Measurements from ENCODE around the gene MSTO1. TPM values are rescaled to one million over a fixed set of nuclear protein-coding genes. Genes with fewer than 3 reads are reported as not detected.
"Not testable (repeated sequence)": the region's sequence is repeated elsewhere in the genome, so short reads cannot be mapped to it uniquely, and the experiment has no call there.

Gene MSTO1
- total and polyA plus RNA-seq, 2 experiments from 2014 or later: 37.8 to 70.5 TPM

DNA sequence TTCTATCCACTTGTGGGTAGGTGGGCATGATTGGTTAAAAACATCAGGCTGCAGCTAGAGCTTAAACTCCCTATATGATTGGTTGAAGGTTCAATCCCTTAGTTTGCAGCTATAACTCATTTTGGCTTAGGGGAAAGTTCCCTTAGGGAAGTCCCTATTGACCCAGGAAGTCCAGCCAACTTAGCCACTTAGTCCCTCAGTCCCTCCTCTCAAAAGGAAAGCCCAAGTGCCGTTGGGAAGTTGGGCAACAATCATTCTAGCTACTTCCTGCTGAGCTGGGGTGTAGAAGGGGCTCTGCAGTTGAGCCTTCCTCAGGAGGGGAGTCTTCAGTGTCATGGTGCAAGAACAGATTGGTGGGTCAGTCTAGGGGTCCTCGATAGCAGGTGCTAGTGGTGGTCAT, 12.2 kb downstream of the MSTO1 start:
- Histone ChIP-seq H3K27ac (no peak overlapping the region), H3K36me3 (no peaks in the 10 kb centered on the region), H3K27me3 (no peaks in the 10 kb centered on the region), H3K9me3 (ENCODE audit: low read depth) (no peaks in the 10 kb centered on the region), H3K4me1 (ENCODE audit: low read depth) (no peaks in the 10 kb centered on the region), H3K4me3 (no peak overlapping the region)
- TF ChIP-seq, protein P1, sequence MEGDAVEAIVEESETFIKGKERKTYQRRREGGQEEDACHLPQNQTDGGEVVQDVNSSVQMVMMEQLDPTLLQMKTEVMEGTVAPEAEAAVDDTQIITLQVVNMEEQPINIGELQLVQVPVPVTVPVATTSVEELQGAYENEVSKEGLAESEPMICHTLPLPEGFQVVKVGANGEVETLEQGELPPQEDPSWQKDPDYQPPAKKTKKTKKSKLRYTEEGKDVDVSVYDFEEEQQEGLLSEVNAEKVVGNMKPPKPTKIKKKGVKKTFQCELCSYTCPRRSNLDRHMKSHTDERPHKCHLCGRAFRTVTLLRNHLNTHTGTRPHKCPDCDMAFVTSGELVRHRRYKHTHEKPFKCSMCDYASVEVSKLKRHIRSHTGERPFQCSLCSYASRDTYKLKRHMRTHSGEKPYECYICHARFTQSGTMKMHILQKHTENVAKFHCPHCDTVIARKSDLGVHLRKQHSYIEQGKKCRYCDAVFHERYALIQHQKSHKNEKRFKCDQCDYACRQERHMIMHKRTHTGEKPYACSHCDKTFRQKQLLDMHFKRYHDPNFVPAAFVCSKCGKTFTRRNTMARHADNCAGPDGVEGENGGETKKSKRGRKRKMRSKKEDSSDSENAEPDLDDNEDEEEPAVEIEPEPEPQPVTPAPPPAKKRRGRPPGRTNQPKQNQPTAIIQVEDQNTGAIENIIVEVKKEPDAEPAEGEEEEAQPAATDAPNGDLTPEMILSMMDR (IDR thresholded peaks at IDR 0.05; ENCODE audit: low read depth, low read length): no peak
- no peak for DNase-seq (ENCODE audit: low read depth in 1 of 2, low spot score in 1 of 2)

DNA sequence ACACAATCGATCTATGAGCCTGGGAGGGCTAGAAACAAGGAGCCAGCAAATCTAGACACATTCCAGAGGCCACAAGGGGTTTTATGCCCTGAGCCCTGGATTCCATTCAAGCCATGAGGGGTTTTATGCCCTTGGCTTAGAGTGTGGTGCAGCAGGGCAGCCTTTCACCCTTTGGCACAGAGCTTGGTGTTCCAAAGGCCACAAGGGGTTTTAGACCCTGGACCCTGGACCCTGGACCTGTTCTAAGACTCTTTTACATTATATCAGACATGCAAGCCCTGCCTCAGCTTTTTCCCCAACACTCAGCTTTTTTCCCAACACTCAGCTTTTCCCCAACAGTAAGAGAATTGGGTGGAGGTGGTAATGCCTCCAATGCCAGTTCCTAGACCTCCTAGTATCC, 13.3 kb downstream of the MSTO1 start:
- no peak for DNase-seq (ENCODE audit: low read depth in 1 of 2, low spot score in 1 of 2)
- TF ChIP-seq, protein P1 (IDR thresholded peaks at IDR 0.05; ENCODE audit: low read depth, low read length): no peak
- no peaks in the 10 kb centered on the region for H3K36me3 ChIP-seq
- no peak overlapping the region for H3K4me3 ChIP-seq
- H3K9me3 ChIP-seq (ENCODE audit: low read depth): no peaks in the 10 kb centered on the region
- H3K27ac ChIP-seq: no peak overlapping the region
- H3K4me1 ChIP-seq (ENCODE audit: low read depth): no peaks in the 10 kb centered on the region
- no peaks in the 10 kb centered on the region for H3K27me3 ChIP-seq

DNA sequence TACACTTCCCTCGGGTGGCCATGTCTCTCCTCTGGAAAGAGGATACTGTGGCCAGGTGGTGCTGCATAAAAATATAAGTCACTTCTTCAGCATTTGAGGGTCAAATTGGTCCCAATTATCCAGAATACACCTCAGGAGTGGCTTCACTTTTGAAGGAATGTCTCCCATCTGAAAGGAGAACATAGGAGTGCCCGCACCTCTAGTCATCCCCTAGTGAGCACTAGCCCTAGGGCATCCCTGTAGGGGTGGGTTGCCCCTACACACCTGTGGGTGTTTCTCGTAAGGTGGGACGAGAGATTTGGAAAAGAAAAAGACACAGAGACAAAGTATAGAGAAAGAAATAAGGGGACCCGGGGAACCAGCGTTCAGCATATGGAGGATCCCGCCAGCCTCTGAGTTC, 16.4 kb downstream of the MSTO1 start:
- H3K4me1 ChIP-seq (ENCODE audit: low read depth); H3K36me3 ChIP-seq; H3K9me3 ChIP-seq (ENCODE audit: low read depth); H3K4me3 ChIP-seq; H3K27me3 ChIP-seq; H3K27ac ChIP-seq; DNase-seq (ENCODE audit: low read depth in 1 of 2, low spot score in 1 of 2): not testable (repeated sequence)

DNA sequence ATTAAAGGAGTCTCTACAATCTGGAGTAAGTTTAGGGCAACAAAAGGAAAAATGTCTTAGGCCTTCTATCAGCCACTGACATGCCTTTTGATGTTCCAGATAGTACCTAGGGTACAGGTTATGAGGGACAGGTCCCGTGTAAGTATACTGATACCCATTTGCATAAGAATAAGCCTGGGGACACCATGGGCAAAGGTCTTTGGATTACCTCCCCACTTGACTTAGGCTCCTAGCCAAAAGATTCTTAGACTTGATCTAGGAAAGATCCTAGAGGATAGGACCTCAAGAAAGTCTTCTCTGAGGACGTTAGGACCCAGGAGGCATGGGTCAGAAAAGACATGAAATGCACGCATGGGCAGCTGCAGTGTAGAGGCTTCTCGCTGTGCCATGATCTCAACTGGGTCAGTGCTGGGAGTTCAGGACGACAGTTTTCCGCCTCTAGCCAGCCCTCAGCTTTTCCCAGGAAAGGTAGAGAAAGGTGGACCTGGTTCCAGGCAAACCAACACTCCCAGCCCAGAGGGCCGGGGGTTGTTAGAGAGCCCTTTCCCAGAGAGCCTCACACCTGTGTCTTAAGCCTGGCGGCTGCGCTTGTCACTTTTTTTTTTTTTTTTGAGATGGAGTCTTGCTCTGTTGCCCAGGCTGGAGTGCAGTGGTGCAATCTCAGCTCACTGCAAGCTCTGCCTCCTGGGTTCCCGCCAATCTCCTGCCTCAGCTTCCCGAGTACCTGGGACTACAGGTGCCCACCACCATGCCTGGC, 26.6 kb downstream of the MSTO1 start:
- Histone ChIP-seq H3K4me1 (ENCODE audit: low read depth) (no peaks in the 10 kb centered on the region), H3K27me3 (no peaks in the 10 kb centered on the region), H3K4me3 (no peak overlapping the region), H3K36me3 (no peaks in the 10 kb centered on the region), H3K9me3 (ENCODE audit: low read depth) (peaks cover 2% of the 10 kb centered on the region), H3K27ac (no peak overlapping the region)
- TF ChIP-seq, protein P1 (IDR thresholded peaks at IDR 0.05; ENCODE audit: low read depth, low read length): no peak
- DNase-seq (ENCODE audit: low read depth in 1 of 2, low spot score in 1 of 2): no peak

DNA sequence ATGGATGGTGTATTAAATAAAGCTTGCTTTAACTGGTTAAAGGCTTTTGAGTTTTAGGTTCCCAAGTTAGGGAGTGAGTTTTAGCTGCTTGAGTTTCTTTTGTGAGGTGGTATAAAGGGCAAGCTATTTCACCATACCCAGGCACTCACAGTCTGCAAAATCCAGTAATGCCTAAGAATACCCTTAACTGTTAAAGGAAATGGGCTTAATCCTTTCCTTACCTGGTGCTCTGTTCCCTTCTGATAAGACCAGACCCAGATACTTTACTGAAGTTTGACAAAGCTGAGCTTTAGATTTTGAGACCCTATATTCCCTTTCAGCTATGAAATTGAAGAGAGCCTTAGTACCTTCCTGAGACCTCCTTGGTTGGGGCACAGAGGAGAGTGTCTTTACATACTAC, 30.3 kb downstream of the MSTO1 start:
- Histone ChIP-seq H3K36me3 (no peaks in the 10 kb centered on the region), H3K27ac (no peak overlapping the region), H3K9me3 (ENCODE audit: low read depth) (peaks cover 2% of the 10 kb centered on the region), H3K27me3 (no peaks in the 10 kb centered on the region), H3K4me1 (ENCODE audit: low read depth) (no peaks in the 10 kb centered on the region), H3K4me3 (no peak overlapping the region)
- no peak for DNase-seq (ENCODE audit: low read depth in 1 of 2, low spot score in 1 of 2)
- TF ChIP-seq, protein P1 (IDR thresholded peaks at IDR 0.05; ENCODE audit: low read depth, low read length): no peak

DNA sequence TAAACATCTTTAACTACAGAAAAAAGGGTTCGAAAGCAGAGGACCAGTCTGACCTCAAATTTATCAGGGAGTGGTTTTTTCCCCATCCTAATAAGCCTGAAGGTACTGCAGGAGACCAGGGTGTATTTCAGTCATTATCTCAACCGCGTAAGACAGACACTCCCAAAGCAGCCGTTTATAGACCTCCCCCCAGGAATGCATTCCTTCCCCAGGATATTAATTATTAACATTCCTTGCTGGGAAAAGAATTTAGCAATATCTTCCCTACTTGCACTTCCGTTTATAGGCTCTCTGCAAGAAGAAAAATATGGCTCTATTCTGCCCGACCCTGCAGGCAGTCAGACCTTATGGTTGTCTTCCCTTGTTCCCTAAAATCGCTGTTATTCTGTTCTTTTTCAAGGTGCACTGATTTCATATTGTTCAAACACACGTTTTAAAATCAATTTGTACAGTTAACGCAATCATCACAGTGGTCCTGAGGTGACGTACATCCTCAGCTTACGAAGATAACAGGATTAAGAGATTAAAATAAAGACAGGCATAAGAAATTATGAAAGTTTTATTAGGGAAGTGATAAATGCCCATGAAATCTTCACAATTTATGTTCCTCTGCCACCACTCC, 32.7 kb downstream of the MSTO1 start:
- DNase-seq (ENCODE audit: low read depth in 1 of 2, low spot score in 1 of 2); H3K9me3 ChIP-seq (ENCODE audit: low read depth); H3K4me1 ChIP-seq (ENCODE audit: low read depth); H3K27me3 ChIP-seq; H3K36me3 ChIP-seq; H3K27ac ChIP-seq; H3K4me3 ChIP-seq: not testable (repeated sequence)

Data from cardiac muscle cell (in vitro differentiated cells and primary cell).